SKM-1 (cell line): ENCODE measurements around the gene MINDY3.
"Not testable (repeated sequence)": the region's sequence is repeated elsewhere in the genome, so short reads cannot be mapped to it uniquely, and the experiment has no call there.

Experiments used
- DNase-seq: peaks from one replicate; lab custom pipeline; 2025; ENCODE audit not compliant: unreplicated experiment; lab: John Stamatoyannopoulos, UW

Gene MINDY3

DNA sequence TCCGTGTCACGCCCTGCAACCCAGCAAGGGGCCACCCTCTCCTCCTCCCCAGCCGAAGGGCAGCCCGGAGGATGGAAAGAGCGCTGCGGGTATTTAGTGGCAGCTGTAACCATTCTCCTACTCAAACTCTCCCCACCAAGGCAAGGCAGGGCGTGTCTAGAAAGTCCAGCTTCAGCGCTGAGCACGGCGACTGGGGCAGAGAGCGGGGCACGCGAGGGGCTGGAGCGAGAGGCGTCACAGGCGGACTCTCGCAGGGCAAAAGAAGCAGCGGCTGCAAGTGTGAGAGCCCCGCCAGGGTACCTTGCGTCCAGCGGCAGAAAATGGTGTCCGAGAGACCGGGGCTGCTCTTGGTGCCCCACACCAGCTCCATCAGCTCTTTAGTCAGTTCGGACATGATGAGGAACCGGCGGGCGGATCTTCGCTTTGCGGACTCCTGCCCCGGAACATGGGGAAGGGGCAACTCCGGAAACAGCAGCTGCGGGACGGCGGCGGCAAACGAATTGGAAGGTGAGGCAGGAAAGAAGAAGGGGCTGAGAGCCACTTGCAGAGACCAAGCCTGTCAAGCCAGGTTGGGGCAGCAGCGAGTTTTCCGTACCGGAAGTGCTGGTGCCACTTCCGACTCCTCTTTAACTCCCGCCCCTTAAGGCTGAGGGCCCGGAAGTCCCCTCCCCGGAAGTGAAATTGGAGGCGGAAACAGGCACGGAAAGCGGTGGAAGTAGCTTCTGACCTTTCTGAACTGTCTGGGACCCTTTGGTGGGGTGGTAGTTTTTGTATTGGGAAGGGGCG is at the start of gene MINDY3:
Gene MINDY3, minus strand, starts transcription at position 602 of the 786 bp plus-strand sequence. Its CDS starts 208 bp downstream, at position 394.
- peak; percentile 36 for DNase-seq

DNA sequence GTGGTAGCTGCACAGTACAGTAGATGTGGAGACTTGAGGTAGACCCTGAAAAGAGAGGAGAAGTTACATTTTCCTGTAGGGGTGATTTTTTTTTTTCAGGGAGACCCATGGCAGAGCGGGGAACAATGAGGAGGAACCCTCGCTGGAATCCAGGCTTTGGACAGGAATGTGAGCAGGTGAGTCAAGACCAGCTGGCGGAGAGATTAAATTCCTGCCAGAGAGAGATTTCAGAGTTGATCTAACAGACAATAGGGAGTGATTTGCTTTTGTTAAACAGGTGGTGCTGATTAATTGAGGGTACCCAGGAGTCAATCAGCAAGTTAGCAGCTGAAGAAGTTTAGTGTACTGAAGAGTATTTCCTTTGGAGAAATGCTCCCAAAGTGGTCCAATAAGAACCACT is 41.6 kb upstream of the MINDY3 start:
- no peak for DNase-seq

DNA sequence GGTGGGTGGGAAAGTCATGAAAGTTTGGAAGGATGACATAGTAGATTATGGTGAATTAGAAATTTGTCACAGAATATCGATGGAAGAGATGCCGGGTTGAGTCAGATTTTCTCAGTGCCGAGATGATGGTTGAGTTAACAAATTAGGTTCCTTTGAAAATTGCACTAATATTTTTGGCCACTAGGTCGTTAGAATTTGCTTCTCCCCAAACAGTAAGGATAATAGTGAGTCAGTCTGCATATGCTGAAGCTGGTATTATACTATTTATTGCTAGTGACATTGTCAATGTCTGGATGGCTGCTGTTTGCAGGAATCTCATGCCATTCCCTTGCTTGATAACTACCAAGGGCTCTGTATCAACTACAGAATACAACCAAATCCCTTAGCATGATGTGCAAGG is 37.7 kb upstream of the MINDY3 start:
- DNase-seq = no peak

DNA sequence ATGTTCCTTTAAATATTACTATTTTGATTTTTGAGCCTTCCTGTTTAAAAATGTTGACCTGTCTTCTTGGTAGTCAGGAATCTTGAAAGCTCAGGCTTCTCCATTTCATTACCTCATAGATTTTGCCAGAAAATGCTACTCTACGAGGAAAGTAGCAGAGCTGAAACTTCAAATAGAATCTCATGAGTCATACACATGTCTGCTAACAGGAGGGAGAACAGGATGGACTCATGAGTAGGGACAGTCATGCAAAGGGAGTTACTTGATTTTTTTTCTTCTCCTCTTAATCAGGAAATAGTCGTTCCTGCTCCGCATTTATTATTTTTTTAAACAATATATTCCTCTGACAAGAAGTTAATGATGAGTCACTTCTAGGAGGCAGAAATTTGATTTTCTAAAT is 37.0 kb upstream of the MINDY3 start:
- no peak for DNase-seq

DNA sequence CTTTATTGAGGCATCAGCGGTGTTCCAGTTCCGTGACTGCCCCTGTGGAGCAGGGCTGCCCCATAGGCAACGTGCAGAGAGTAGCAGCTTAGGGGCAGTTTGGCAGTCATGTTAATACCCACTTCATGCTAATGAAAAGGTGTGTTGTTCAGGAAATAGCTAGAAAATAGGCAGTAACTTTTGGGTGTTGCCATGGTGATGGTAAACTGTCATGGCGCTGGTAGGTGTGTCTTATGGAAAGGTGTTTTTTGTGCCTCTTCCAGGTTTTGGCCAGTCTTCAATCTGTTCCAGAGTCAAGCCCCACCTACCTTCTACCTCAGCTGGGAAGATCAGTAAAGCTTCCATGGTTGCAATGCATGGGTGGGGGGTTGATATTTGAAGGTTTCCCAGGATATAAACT is 36.3 kb upstream of the MINDY3 start:
- no peak for DNase-seq

DNA sequence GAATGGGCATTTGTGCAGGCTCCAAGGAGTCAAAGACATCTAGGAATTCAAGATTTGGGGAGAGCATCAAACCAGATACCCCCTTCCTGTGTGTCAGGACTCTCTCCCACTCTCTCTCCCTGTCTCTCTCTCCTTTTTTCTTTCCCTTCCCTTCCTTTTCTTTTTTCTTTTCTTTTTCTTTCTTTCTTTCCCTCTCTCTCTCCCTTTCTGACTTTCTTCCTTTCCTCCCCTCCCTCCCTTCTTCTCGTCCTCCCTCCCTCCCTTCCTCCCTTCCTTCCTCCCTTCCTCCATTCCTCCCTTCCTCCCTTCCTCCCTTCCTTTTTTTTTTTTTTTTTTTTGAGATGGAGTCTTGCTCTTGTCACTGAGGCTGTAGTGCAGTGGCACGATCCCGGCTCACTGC is 24.1 kb upstream of the MINDY3 start:
- no peak for DNase-seq

DNA sequence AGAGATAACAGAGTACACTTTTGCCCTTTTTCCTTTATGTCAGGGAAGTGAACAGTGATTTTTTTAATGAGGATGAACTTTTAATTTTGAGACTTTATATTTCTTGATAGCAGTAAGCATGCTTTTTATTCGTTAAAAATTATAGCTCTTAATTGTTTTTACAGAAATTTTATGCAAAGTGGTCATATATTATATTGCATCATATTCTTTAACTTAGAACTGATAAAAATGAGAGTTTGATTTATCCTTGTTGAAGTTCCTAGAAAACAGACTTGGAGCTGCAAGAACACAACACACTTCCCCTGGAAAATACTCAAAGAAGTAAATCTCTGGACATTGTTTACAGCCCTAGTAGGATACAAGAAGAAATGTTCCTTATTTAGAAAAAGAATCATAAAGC is 21.2 kb upstream of the MINDY3 start:
- DNase-seq = no peak

DNA sequence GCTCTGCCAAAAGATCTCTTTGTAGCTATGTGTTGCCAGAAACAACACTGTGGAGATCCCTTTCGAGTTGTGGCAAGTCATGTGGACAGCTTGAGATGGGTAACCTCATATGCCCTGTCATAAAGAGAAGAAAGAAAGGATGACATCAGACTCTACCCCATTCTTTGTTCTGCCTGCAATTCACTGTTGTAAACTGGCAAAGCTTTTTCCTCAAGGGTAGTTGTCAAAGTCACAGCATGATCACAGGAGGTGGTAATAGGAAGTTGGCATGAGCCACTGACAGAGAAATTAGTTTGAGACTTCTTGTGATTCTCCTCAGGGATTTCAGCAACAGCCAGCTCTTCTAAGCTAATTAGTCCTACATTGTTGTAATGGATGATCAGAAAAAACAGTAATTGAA is 19.4 kb upstream of the MINDY3 start:
- no peak for DNase-seq

DNA sequence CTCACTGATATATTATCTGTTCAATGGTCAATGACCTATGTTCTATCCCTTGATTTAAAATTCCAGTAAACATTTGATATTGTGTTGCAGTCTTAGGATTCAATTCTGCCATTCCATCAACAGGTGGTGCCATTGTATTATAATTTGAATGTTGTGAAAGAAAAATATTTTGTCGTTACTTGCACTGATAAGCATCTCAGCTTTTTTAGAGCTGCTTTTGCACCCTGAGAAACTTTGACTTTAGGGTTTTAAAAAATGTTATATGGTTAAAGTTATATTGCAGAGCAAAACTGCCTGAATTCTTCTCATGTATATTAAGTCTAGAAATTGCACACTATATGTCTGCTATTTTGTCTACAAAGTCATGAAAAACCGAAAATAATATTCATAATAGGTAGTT is 18.8 kb upstream of the MINDY3 start:
- no peak for DNase-seq

DNA sequence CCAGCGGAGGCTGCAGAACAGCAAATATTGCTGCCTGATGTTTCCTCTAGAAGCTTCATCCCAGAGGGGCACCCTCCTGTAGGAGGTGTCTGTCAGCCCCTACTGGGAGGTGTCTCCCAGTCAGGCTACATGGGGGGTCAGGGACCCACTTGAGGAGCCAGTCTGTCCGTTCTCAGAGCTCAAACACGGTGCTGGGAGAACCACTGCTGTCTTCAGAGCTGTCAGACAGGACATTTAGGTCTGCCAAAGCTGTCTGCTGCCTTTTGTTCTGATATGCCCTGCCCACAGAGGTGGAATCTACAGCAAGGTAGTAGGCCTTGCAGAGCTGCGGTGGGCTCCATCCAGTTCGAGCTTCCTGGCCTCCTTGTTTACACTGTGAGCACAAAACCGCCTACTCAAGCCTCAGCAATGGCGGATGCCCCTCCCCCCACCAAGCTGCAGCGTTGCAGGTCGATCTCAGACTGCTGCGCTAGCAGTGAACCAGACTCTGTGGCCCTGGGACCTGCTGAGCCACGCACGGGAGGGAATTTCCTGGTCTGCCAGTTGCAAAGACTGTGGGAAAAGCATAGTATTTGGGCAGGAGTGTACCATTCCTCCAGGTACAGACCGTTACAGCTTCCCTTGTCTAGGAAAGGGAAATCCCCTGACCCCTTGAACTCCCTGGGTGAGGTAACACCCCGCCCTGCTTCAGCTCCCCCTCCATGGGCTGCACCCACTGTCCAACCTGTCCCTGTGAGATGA is 17.7 kb upstream of the MINDY3 start:
- no peak for DNase-seq

DNA sequence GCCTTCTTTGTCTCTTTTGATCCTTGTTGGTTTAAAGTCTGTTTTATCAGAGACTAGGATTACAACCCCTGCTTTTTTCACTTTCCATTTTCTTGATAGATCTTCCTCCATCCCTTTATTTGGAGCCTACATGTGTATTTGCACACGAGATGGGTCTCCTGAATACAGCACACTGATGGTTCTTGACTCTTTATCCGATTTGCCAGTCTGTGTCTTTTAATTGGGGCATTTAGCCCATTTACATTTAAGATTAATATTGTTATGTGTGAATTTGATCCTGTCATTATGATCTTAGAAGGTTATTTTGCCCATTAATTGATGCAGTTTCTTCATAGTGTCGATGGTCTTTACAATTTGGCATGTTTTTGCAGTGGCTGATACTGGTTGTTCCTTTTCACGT is 16.0 kb upstream of the MINDY3 start:
- not testable (repeated sequence) for DNase-seq

DNA sequence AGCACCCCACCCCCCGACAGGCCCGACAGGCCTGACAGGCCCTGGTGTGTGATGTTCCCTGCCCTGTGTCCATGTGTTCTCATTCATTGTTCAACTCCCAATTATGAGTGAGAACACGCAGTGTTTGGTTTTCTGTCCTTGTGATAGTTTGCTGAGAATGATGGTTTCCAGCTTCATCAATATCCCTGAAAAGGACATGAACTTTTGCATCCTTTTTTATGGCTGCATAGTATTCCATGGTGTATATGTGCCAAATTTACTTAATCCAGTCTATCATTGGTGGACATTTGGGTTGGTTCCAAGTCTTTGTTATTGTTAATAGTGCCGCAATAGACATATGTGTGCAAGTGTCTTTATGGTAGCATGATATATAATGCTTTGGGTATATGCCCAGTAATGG is 12.3 kb upstream of the MINDY3 start:
- DNase-seq = not testable (repeated sequence)

DNA sequence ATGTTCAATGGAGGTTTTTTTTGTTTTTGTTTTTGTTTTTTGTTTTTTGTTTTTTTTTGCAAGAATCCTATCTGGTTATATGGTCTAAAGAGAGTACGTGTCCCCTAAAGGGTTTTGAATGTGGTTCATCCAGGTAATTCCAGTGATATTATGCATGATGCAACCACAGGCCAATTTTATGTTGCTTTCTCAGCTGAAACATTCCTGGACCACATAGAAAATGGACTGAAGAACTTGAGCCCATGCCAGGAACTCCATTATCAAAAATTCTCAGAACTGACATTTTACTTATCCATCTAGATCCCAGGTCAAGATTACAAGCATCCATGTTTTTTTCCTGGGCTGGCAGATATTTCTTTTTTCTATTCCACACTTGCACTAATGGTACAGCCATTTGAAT is 11.5 kb upstream of the MINDY3 start:
- DNase-seq = no peak

DNA sequence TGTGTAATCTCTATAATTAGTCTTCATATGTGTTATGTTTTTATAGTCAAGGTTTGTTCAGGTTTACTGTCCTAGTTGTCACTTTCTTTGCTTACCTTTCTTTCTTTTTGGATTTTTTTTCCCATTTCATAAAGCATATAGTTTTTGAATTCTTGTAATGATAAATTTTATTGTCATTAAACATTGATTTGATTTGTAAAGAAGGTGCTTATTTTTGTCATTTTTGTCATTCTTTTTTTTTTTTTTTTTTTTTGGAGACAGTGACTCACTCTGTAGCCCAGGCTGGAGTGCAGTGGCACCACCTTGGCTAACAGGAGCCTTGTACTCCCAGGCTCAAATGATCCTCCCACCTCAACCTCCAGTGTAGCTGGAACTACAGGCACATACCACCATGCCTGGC is 9.6 kb upstream of the MINDY3 start:
- DNase-seq = no peak

DNA sequence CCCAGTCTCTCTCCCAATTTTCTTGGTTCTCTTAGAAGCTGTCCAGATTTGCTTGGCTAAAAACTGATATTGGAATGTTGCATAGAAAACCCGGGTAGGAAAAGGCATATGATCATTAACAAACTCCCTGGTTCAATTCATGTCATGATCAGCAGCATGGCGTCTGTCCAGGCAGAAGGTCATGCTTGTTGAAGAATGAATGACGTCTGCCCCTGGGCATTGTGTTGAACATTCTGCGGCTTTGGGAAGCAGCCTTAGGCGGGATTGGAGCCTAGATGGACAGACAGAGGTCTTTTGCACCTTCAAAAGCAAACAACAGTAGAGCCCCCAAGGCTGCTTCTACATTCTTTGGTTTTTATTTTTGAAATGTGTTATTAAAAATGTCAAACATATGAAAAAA is 7.7 kb upstream of the MINDY3 start:
- no peak for DNase-seq

DNA sequence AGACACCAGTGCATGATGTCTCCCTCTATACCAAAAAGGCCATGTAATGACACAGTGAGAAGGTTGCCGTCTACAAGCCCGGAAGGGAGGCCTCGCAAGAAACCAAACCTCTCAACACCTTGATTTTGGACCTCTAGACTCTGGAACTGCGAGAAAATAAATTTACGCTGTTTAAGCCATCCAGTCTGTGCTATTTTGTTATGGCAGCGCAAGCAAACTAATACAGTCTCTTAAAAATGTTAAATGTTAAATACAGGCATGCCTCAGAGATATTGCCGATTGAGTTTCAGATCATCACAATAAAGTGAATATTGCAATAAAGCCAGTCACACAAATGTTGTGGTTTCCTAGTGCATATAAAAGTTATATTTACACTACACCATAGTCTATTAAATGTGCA is 5.0 kb upstream of the MINDY3 start:
- DNase-seq = no peak

DNA sequence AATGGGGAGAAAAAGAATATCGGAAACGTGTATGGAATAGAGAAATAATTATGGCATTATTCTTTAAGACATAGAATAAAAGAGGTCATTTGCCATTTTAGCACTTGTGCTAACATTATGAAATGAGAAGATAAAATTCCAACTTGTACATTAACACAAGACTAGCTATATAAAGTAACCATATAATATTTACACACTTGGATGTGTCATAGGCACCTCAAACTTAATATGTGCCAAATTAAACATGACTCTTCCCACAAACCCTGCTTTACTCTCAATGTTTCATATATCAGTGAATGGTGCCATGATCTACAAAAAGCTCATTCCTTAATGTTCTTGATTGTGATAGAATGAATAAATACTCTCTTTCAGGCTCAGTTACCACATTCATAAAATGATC is 4.1 kb upstream of the MINDY3 start:
- no peak for DNase-seq

DNA sequence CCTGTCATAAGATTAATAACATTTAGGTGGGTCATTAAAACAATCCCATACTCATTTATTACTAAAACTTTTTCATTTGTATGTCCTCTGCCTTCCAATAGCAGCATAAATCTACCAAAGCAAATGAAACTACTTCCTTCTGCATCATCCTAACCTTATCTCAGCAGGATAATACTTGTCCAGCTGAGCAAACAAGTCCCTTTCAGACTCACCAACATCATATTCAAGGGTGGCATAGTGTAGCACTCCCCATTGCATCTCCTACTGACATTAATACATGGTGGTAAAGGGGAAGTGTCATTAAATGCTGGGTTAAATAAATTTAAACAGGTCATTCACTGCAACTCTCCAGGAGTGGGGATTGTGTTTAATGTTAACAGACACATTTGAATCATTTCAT is 3.4 kb upstream of the MINDY3 start:
- DNase-seq = no peak

DNA sequence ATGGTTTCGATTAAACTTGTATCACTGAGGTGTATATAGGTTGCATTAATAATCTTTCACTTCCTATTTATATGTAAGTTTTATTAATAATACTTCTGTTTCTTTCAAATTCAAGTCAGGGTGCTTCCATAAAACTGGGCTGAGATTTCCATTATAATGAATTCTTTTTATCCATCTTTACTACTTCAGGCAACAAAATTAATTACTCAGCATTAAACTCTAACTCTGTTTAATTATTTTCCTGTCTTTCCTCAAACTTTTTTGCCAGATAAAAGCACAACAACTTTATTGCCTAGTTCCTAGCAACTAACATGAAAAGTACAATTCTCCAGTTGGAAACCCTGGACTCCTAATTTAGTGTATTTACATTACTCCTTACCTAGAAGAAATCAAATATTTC is 3.0 kb upstream of the MINDY3 start:
- no peak for DNase-seq

DNA sequence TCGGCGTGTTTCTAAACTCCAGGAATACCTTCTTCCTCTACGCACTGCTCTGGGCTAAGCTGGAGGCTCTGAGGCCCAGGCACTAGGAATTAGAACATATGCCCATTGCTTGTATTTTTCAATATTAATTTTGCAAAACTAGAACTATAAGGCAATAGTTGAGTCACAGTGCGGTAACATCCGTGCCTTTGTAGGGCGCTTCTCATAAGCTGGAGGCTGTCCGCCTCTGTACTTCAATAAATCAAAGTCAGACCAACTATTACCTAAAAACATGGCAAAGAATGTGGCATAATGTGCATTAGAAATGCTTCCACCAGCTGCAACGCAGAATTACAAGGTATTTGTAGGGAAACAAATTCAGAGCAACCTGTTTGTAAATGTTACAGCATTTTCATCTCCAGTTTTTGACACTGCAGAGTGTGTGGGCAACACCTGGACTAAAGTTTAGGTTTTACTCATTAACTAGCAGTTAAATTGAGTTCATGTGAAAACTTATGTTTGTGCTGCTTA is 440 bp upstream of the MINDY3 start:
- no peak for DNase-seq

DNA sequence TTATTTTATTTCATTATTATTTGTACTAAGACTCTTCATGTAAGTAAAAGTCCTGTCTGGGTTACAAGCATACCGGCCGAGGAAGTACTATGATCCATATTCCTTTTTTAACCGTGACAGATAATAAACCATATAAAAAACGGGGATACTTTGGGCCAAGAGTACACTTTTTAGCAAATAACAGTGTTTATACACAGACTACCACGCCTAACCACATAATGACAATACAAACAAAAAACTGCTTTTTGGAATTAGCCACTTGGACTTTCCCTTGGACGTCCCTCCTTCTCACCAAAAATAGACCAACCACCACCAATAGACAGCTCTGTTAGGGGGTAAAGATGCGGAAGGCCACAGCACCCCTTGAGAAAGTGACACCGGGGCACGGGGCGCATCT is 800 bp downstream of the MINDY3 start:
- DNase-seq = no peak

DNA sequence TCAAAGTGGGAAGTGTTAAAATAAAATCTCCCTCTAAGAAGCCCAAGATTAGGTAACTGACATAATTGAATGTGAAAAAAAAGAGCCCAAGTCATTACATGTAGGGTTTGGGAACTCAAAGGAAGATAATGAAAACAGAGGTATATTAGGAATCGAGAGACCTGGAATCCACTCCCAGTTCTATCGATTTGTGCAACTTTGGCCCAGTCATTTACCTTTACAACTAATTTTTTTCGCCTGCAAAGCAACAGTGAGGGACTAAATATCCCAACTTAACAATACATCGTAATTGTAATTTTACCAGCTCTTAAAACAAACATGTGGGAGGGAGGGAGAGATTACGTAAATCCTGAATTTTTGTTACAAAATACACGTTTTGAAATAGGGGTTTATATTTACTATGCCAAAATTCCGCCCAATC is 1.4 kb downstream of the MINDY3 start:
- no peak for DNase-seq
